ENCODE measurements around the gene DCAKD.

DCAKD gene

GRCh38 chr17:45008216-45008615 is 43.2 kb downstream of the DCAKD start:
- H3K4me3 ChIP-seq (replicated peaks; ENCODE audit: low read depth, low read length): no peak overlapping the region
- H3K36me3 ChIP-seq (ENCODE audit: control insufficient read depth, insufficient read depth, low read length): no peaks in the 10 kb centered on the region
- TF ChIP-seq CTCF (IDR thresholded peaks at IDR 0.05; ENCODE audit: insufficient read depth, low read length, poor library complexity, severe bottlenecking): no peak
- DNase-seq (ENCODE audit: extremely low read depth, insufficient read length): no peak
- H3K27me3 ChIP-seq (replicated peaks; ENCODE audit: control insufficient read depth, insufficient read depth, low read length): no peaks in the 10 kb centered on the region

DNA sequence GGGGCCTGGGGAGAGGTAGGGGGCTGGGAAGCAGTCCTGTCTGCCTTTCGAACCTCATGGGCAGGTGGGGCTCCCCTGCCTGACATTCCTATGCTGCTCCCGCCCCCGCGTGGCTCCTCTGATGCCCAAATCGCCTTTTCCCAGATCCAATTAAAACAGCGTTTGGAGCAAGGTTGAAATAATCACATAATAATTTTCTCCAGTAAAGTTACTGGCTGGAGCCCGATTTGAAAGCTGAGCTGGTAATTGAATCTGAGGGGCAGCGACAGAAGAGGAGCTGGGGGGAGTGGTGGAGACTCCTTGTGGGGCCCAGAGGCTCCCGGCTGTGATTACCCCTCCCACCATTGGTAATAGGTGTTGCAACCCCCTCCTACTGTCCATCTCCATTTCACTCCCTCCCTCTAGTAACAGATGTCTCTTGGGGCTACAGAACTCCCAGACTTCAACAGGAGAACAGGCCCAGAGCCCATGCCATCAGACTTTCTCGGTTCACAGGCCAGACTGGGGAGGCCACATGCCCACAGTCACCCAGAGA is 44.4 kb downstream of the DCAKD start:
- Histone ChIP-seq H3K36me3 (ENCODE audit: control insufficient read depth, insufficient read depth, low read length) (no peaks in the 10 kb centered on the region), H3K4me3 (replicated peaks; ENCODE audit: low read depth, low read length) (no peak overlapping the region), H3K27me3 (replicated peaks; ENCODE audit: control insufficient read depth, insufficient read depth, low read length) (no peaks in the 10 kb centered on the region)
- TF ChIP-seq CTCF (IDR thresholded peaks at IDR 0.05; ENCODE audit: insufficient read depth, low read length, poor library complexity, severe bottlenecking): no peak
- no peak for DNase-seq (ENCODE audit: extremely low read depth, insufficient read length)

DNA sequence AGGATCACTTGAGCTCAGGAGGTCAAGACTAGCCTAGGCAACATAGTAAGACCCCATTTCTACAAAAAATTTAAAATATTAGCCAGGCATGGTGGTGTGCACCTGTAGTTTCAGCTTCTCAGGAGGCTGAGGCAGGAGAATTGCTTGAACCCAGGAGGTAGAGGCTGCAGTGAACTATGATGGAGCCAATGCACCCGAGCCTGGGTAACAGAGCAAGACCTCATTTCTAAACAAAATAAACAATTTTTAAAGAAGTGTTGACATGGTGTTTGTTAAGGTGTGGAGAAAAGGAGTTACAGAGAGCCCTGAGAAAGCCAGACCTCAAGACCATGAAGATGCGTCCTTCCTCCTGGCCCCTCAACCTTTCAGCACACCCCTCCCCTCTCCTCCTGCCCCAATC is 45.7 kb downstream of the DCAKD start:
- no peak overlapping the region for H3K4me3 ChIP-seq (replicated peaks; ENCODE audit: low read depth, low read length)
- no peaks in the 10 kb centered on the region for H3K36me3 ChIP-seq (ENCODE audit: control insufficient read depth, insufficient read depth, low read length)
- DNase-seq (ENCODE audit: extremely low read depth, insufficient read length): no peak
- H3K27me3 ChIP-seq (replicated peaks; ENCODE audit: control insufficient read depth, insufficient read depth, low read length): no peaks in the 10 kb centered on the region
- no peak for TF ChIP-seq CTCF (IDR thresholded peaks at IDR 0.05; ENCODE audit: insufficient read depth, low read length, poor library complexity, severe bottlenecking)

DNA sequence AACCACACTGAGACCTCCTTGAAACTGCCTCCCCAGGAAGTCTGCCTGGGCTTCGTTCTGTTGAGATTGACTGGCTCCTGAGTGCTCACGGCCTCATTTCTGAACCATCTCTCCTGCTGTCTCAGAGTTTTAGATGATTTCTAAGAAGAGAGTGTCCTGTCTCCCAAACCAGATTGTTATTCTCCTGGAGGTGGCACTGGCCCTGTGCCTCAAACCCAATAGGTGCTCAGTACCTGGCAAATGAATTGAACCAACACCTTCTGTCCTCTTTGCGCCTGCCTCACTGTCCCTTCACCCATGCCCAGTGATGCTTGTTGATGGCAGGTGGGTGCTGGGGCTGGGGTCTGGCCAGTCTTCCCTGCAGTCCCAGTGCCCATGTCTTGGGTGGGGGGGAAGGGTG is 47.0 kb downstream of the DCAKD start:
- H3K36me3 ChIP-seq (ENCODE audit: control insufficient read depth, insufficient read depth, low read length): no peaks in the 10 kb centered on the region
- H3K27me3 ChIP-seq (replicated peaks; ENCODE audit: control insufficient read depth, insufficient read depth, low read length): no peaks in the 10 kb centered on the region
- H3K4me3 ChIP-seq (replicated peaks; ENCODE audit: low read depth, low read length): no peak overlapping the region
- no peak for DNase-seq (ENCODE audit: extremely low read depth, insufficient read length)
- no peak for TF ChIP-seq CTCF (IDR thresholded peaks at IDR 0.05; ENCODE audit: insufficient read depth, low read length, poor library complexity, severe bottlenecking)

DNA sequence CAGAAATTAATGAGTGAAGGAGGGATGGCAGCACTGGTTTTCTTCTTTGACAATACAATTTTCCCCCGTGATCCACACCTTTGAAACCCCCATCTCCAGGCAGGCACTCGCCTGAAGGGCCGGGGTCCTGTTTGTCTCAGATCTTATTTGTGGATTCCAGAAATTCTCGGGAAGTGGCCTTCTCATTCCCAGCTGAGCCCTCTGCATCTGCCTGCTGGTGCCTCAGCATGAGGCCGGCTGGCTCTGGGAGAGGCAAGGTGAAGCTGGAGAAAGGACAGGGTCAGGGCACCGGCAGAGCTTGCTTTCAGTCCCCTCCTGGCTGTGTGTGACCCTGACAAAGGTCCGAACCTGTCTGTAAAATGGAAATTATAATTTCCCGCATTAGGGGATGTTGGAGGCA is 47.6 kb downstream of the DCAKD start:
- Histone ChIP-seq H3K4me3 (replicated peaks; ENCODE audit: low read depth, low read length) (no peak overlapping the region), H3K27me3 (replicated peaks; ENCODE audit: control insufficient read depth, insufficient read depth, low read length) (no peaks in the 10 kb centered on the region), H3K36me3 (ENCODE audit: control insufficient read depth, insufficient read depth, low read length) (no peaks in the 10 kb centered on the region)
- no peak for TF ChIP-seq CTCF (IDR thresholded peaks at IDR 0.05; ENCODE audit: insufficient read depth, low read length, poor library complexity, severe bottlenecking)
- no peak for DNase-seq (ENCODE audit: extremely low read depth, insufficient read length)

- no peak for DNase-seq (ENCODE audit: extremely low read depth, insufficient read length)
- TF ChIP-seq CTCF (IDR thresholded peaks at IDR 0.05; ENCODE audit: insufficient read depth, low read length, poor library complexity, severe bottlenecking): no peak
- Histone ChIP-seq H3K36me3 (ENCODE audit: control insufficient read depth, insufficient read depth, low read length) (no peaks in the 10 kb centered on the region), H3K4me3 (replicated peaks; ENCODE audit: low read depth, low read length) (no peak overlapping the region), H3K27me3 (replicated peaks; ENCODE audit: control insufficient read depth, insufficient read depth, low read length) (no peaks in the 10 kb centered on the region)
These were observed 50.1 kb downstream of the DCAKD start for GRCh38 chr17:45001310-45001709.

Measured in GM06990 (cell line).